ENCODE measurements around the gene MYO10.

MYO10 gene

GRCh38 chr5:16618138-16618897 is 317.8 kb downstream of the MYO10 start:
- no peak for TF ChIP-seq CTCF (IDR thresholded peaks at IDR 0.05; ENCODE audit: insufficient read depth, missing control alignments)
- no peak for DNase-seq (ENCODE audit: insufficient read length, low spot score)
- no peak for FAIRE-seq

- no peak for DNase-seq (ENCODE audit: insufficient read length, low spot score)
- no peak for TF ChIP-seq CTCF (IDR thresholded peaks at IDR 0.05; ENCODE audit: insufficient read depth, missing control alignments)
- no peak for FAIRE-seq
Measured at GRCh38 chr5:16617274-16617968, 318.7 kb downstream of the MYO10 start.

- FAIRE-seq: no peak
- DNase-seq (ENCODE audit: insufficient read length, low spot score): peak; percentile 55
- TF ChIP-seq CTCF (IDR thresholded peaks at IDR 0.05; ENCODE audit: insufficient read depth, missing control alignments): no peak
Measured at GRCh38 chr5:16616536-16617273, 319.4 kb downstream of the MYO10 start, which contains the start of gene RETREG1. Gene RETREG1 (minus strand): TSS chr5:16616997. CDS start chr5:16616971, 26 bp downstream.

- DNase-seq (ENCODE audit: insufficient read length, low spot score) (no peak), FAIRE-seq (no peak)
- TF ChIP-seq CTCF (IDR thresholded peaks at IDR 0.05; ENCODE audit: insufficient read depth, missing control alignments): no peak
Measured at GRCh38 chr5:16615741-16616535, 320.1 kb downstream of the MYO10 start.

GRCh38 chr5:16612007-16612406 is 324.1 kb downstream of the MYO10 start:
- no peak for TF ChIP-seq CTCF (IDR thresholded peaks at IDR 0.05; ENCODE audit: insufficient read depth, missing control alignments)
- DNase-seq (ENCODE audit: insufficient read length, low spot score) (no peak), FAIRE-seq (no peak)

Data from D721Med (cell line).